GM23338 (cell line): ENCODE data around the gene TLR6. TPM values are rescaled to one million over a fixed set of nuclear protein-coding genes. Genes with fewer than 3 reads are reported as not detected.

Source experiments
- ATAC-seq: fragments of 200-7000 bp; cut with Tn5 transposase; 3 replicates; pipeline ENCODE4 v1.9.1; 2020
- DNase-seq: peaks from one replicate; pipeline ENCODE4 v3.0.0-alpha.2; 2015; ENCODE audit warnings: low spot score
- H2AFZ ChIP-seq: fragments of 200-600 bp; sonication (generic); 2 replicates; pipeline ENCODE4 v1.8.0; 2016; ENCODE audit warnings: antibody characterized with exemption, mild to moderate bottlenecking, moderate library complexity
- H3F3A ChIP-seq: fragments of 200-600 bp; sonication (generic); replicated peaks from 2 replicates; pipeline ENCODE4 v1.8.0; 2017; ENCODE audit warnings: antibody characterized with exemption, mixed run types, low read depth
- H3K27ac ChIP-seq: fragments of 200-600 bp; sonication (generic); 2 replicates; pipeline ENCODE4 v1.6.1; 2016; ENCODE audit warnings: low read depth
- H3K27me3 ChIP-seq: fragments of 200-600 bp; sonication (generic); 2 replicates; pipeline ENCODE4 v1.8.0; 2016; ENCODE audit warnings: mild to moderate bottlenecking, mixed run types, moderate library complexity; ENCODE audit not compliant: insufficient read depth
- H3K36me3 ChIP-seq: fragments of 200-600 bp; sonication (generic); 2 replicates; pipeline ENCODE4 v1.8.0; 2016; ENCODE audit warnings: mild to moderate bottlenecking; ENCODE audit not compliant: insufficient read depth
- H3K4me1 ChIP-seq: fragments of 200-600 bp; sonication (generic); 2 replicates; pipeline ENCODE4 v1.8.0; 2016; ENCODE audit warnings: mild to moderate bottlenecking, moderate library complexity; ENCODE audit not compliant: insufficient read depth
- H3K4me2 ChIP-seq: fragments of 200-600 bp; sonication (generic); 2 replicates; pipeline ENCODE4 v1.7.1; 2017; ENCODE audit warnings: mixed run types
- H3K4me3 ChIP-seq: fragments of 200-600 bp; sonication (generic); 2 replicates; pipeline ENCODE4 v1.6.1; 2016; ENCODE audit warnings: mixed run types
- H3K79me2 ChIP-seq: fragments of 200-600 bp; sonication (generic); replicated peaks from 2 replicates; pipeline ENCODE4 v1.8.0; 2017; ENCODE audit warnings: mild to moderate bottlenecking; ENCODE audit not compliant: insufficient read depth
- H3K9me2 ChIP-seq: fragments of 200-600 bp; sonication (generic); 2 replicates; pipeline ENCODE4 v1.8.0; 2017; ENCODE audit not compliant: insufficient read depth
- H4K20me1 ChIP-seq: fragments of 200-600 bp; sonication (generic); replicated peaks from 2 replicates; pipeline ENCODE4 v1.8.0; 2017; ENCODE audit warnings: mild to moderate bottlenecking; ENCODE audit not compliant: insufficient read depth
- H3K27ac Mint-ChIP-seq: 2 replicates; pipeline ENCODE4 v1.8.0; 2020; ENCODE audit warnings: inconsistent platforms, mild to moderate bottlenecking, moderate library complexity, mixed read lengths
- H3K27me3 Mint-ChIP-seq: 3 replicates; pipeline ENCODE4 v1.8.0; 2022; ENCODE audit warnings: low read depth, mild to moderate bottlenecking, moderate library complexity, mixed read lengths, inconsistent platforms; ENCODE audit not compliant: insufficient read depth, poor library complexity
- H3K36me3 Mint-ChIP-seq: 3 replicates; pipeline ENCODE4 v1.8.0; 2021; ENCODE audit warnings: low read depth, mild to moderate bottlenecking, inconsistent platforms, moderate library complexity, mixed read lengths
- H3K4me1 Mint-ChIP-seq: 3 replicates; pipeline ENCODE4 v1.8.0; 2020; ENCODE audit warnings: mild to moderate bottlenecking, inconsistent platforms, mixed read lengths
- H3K4me3 Mint-ChIP-seq: 3 replicates; pipeline ENCODE4 v1.8.0; 2021; ENCODE audit warnings: moderate library complexity, mild to moderate bottlenecking, inconsistent platforms, mixed read lengths
- H3K9me3 Mint-ChIP-seq: 3 replicates; pipeline ENCODE4 v1.8.0; 2020; ENCODE audit warnings: moderate library complexity, mild to moderate bottlenecking, inconsistent platforms, mixed read lengths
- CREB1 ChIP-seq: fragments of 250-450 bp; sonication (Bioruptor Pico); IDR thresholded peaks from 2 replicates; pipeline ENCODE4 v1.5.0; 2020; ENCODE audit warnings: low read depth, mild to moderate bottlenecking, moderate library complexity
- CTCF ChIP-seq, 2 experiments: fragments of 200-600 bp in 1 of 2; sonication (generic) in 1 of 2; conservative IDR thresholded peaks; 2 replicates each; pipeline versions ENCODE4 v1.5.1 to v1.6.1; 2016 to 2017; ENCODE audit warnings: antibody characterized with exemption in 2 of 2, low read depth in 2 of 2, mild to moderate bottlenecking in 2 of 2, moderate library complexity in 1 of 2
- ETS1 ChIP-seq: IDR thresholded peaks from 2 replicates; pipeline ENCODE4 v1.6.1; 2016; ENCODE audit warnings: antibody characterized with exemption
- EZH2 ChIP-seq: fragments of 200-600 bp; sonication (generic); IDR thresholded peaks from one replicate; pipeline ENCODE4 v1.8.0; 2017; ENCODE audit warnings: antibody characterized with exemption, mild to moderate bottlenecking, low read depth; ENCODE audit not compliant: unreplicated experiment
- EZH2phosphoT487 ChIP-seq: fragments of 200-600 bp; sonication (generic); IDR thresholded peaks from one replicate; pipeline ENCODE4 v1.8.1; 2018; ENCODE audit warnings: antibody characterized with exemption; ENCODE audit not compliant: unreplicated experiment
- JUNB ChIP-seq: IDR thresholded peaks from one replicate; pipeline ENCODE4 v1.6.1; 2016; ENCODE audit warnings: antibody characterized with exemption; ENCODE audit not compliant: unreplicated experiment
- NANOG ChIP-seq: IDR thresholded peaks from 2 replicates; pipeline ENCODE4 v1.6.1; 2016; ENCODE audit warnings: antibody characterized with exemption, borderline replicate concordance
- POLR2AphosphoS5 ChIP-seq: IDR thresholded peaks from 2 replicates; pipeline ENCODE4 v1.6.1; 2016; ENCODE audit warnings: antibody characterized with exemption, low read depth
- REST ChIP-seq: IDR thresholded peaks from one replicate; pipeline ENCODE4 v1.6.1; 2018; ENCODE audit warnings: antibody characterized with exemption; ENCODE audit not compliant: unreplicated experiment
- STAT1 ChIP-seq: IDR thresholded peaks from one replicate; pipeline ENCODE4 v1.6.1; 2016; ENCODE audit warnings: antibody characterized with exemption; ENCODE audit not compliant: unreplicated experiment
- ZNF114 ChIP-seq: fragments of 250-450 bp; sonication (Bioruptor Pico); IDR thresholded peaks from 2 replicates; pipeline ENCODE4 v1.5.0; 2020; ENCODE audit warnings: mild to moderate bottlenecking, moderate library complexity
- ZNF331 ChIP-seq: fragments of 250-450 bp; sonication (Bioruptor Pico); IDR thresholded peaks from 2 replicates; pipeline ENCODE4 v1.5.0; 2020; ENCODE audit warnings: low read depth, mild to moderate bottlenecking, moderate library complexity
- ZNF462 ChIP-seq: fragments of 250-450 bp; sonication (Bioruptor Pico); IDR thresholded peaks from 2 replicates; pipeline ENCODE4 v1.5.0; 2020; ENCODE audit warnings: mild to moderate bottlenecking, moderate library complexity
- polyA plus RNA-seq: library from polyadenylated mRNA; unstranded; fragments of >200 nt; fragmentation: Nextera tagmentation; extraction: Ambion mirVana; gene quantifications from 2 replicates; pipeline ENCODE4 v1.2.1, GENCODE V29; 2016
- total RNA-seq: library from RNA; depleted of rRNA; stranded (reverse); fragments of >200 nt; shearing (Covaris generic); gene quantifications from 2 replicates; pipeline ENCODE4 v1.2.3, GENCODE V29; 2014

Gene TLR6
- total and polyA plus RNA-seq, 2 experiments from 2014 or later = 0.14 TPM; not detected in 1

- no peak overlapping the region for H2AFZ ChIP-seq
- no peak overlapping the region for H3K27ac ChIP-seq
Measured at GRCh38 chr4:38820329-38821061, 36.1 kb downstream of the TLR6 start.

More at GRCh38 chr4:38820329-38821061, 36.1 kb downstream of the TLR6 start:
- H3K9me2 ChIP-seq = peaks cover 9% of the 10 kb centered on the region; the same call in 1 of the 2 replicates
- no peak overlapping the region for H3K4me2 ChIP-seq
- Mint-ChIP-seq H3K36me3 (peaks cover 7% of the 10 kb centered on the region; the same call in 2 of the 3 replicates), H3K9me3 (peaks cover 21% of the 10 kb centered on the region), H3K4me1 (no peaks in the 10 kb centered on the region), H3K27ac (no peak overlapping the region), H3K4me3 (no peak overlapping the region), H3K27me3 (peaks cover 5% of the 10 kb centered on the region)
- ATAC-seq (no peak), DNase-seq (no peak)
- H3K4me1 ChIP-seq = no peaks in the 10 kb centered on the region
- H3K36me3 ChIP-seq = no peaks in the 10 kb centered on the region
- no peaks in the 10 kb centered on the region for H3F3A ChIP-seq
- no peaks in the 10 kb centered on the region for H3K79me2 ChIP-seq
- no peak overlapping the region for H3K4me3 ChIP-seq
- no peaks in the 10 kb centered on the region for H4K20me1 ChIP-seq
- no peaks in the 10 kb centered on the region for H3K27me3 ChIP-seq
- no peak for TF ChIP-seq ZNF331
- no peak for TF ChIP-seq EZH2
- TF ChIP-seq ZNF114 (CRISPR knock-in tag) = no peak
- TF ChIP-seq ETS1 = no peak
- TF ChIP-seq NANOG = no peak
- no peak for TF ChIP-seq REST
- no peak for TF ChIP-seq JUNB
- TF ChIP-seq POLR2AphosphoS5 = no peak
- TF ChIP-seq ZNF462 (CRISPR knock-in tag) = no peak
- TF ChIP-seq CTCF (conservative IDR thresholded peaks at IDR 0.05; ENCODE audit: low read depth in 2 of 2) = no peak
- TF ChIP-seq STAT1 = no peak
- TF ChIP-seq EZH2phosphoT487 = no peak
- TF ChIP-seq CREB1 (CRISPR knock-in tag) = no peak
